ENCODE results near the gene G6PC1.
"Not testable (repeated sequence)": the region's sequence is repeated elsewhere in the genome, so short reads cannot be mapped to it uniquely, and the experiment has no call there.

G6PC1 gene

GRCh38 chr17:42904110-42904469 is 3.5 kb downstream of the G6PC1 start:
- DNase-seq = no peak

GRCh38 chr17:42906772-42907446 is 6.3 kb downstream of the G6PC1 start:
- no peak for DNase-seq

GRCh38 chr17:42908872-42909700 is 8.5 kb downstream of the G6PC1 start:
- peak; percentile 33 for DNase-seq

GRCh38 chr17:42913522-42913921 is 12.9 kb downstream of the G6PC1 start:
- no peak for DNase-seq

GRCh38 chr17:42913981-42914617 is 13.5 kb downstream of the G6PC1 start:
- DNase-seq = no peak

- not testable (repeated sequence) for DNase-seq
Measured at GRCh38 chr17:42915288-42915687, 14.7 kb downstream of the G6PC1 start.

GRCh38 chr17:42916388-42917235 is 16.0 kb downstream of the G6PC1 start:
- DNase-seq = not testable (repeated sequence)

GRCh38 chr17:42917236-42917603 is 16.6 kb downstream of the G6PC1 start:
- no peak for DNase-seq

- DNase-seq = no peak
Measured at GRCh38 chr17:42918902-42919521, 18.4 kb downstream of the G6PC1 start.

GRCh38 chr17:42919522-42920077 is 19.0 kb downstream of the G6PC1 start:
- DNase-seq = not testable (repeated sequence)

- no peak for DNase-seq
Measured at GRCh38 chr17:42920106-42920900, 19.7 kb downstream of the G6PC1 start.

GRCh38 chr17:42920922-42921321 is 20.3 kb downstream of the G6PC1 start:
- no peak for DNase-seq

GRCh38 chr17:42922294-42922693 is 21.7 kb downstream of the G6PC1 start:
- no peak for DNase-seq

- DNase-seq = not testable (repeated sequence)
Measured at GRCh38 chr17:42923472-42923871, 22.9 kb downstream of the G6PC1 start.

GRCh38 chr17:42924891-42925290 is 24.3 kb downstream of the G6PC1 start:
- no peak for DNase-seq

GRCh38 chr17:42928714-42929496 is 28.3 kb downstream of the G6PC1 start:
- peak; percentile 69 for DNase-seq

GRCh38 chr17:42929497-42929844 is 28.9 kb downstream of the G6PC1 start:
- DNase-seq = no peak

- DNase-seq = peak; percentile 60
Measured at GRCh38 chr17:42937712-42938596, 37.4 kb downstream of the G6PC1 start.

GRCh38 chr17:42944211-42944610 is 43.6 kb downstream of the G6PC1 start:
- no peak for DNase-seq
